ENCODE data around the gene RLN3.
"Not testable (repeated sequence)": the region's sequence is repeated elsewhere in the genome, so short reads cannot be mapped to it uniquely, and the experiment has no call there.

RLN3 gene

DNA sequence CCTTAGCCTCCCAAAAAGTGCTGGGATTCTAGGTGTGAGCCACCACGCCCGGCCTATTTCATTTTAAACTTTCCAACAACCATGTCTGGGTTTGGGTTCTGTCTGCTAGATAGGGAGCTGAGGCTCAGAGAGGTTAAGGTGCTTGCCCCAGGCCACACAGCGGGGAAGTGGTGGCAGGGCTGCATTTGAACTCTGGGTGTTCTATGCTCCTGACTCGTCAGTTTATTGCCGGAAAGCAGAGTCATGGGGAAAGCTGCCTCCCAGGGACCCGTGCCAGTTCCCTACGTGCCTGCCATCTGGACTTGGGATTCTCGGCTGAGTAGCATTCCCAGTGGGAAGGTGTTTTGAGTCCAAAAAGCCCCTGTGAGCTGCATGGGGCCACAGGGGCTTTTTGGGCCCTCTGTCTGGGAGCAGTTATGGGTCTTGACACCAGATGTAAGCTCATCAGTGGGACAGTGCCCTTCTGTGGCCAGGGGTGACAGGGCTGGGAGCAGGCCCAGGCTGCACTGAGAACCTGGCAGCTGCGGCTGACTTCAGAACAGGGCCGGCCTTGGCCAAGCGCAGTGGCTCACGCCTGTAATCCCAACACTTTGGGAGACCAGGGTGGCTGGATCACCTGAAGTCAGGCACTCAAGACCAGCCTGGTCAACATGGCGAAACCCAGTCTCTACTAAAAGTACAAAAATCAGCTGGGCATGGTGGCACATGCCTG lies 32.8 kb upstream of the RLN3 start:
- DNase-seq (ENCODE audit: low read depth in 2 of 2), result no peak

DNA sequence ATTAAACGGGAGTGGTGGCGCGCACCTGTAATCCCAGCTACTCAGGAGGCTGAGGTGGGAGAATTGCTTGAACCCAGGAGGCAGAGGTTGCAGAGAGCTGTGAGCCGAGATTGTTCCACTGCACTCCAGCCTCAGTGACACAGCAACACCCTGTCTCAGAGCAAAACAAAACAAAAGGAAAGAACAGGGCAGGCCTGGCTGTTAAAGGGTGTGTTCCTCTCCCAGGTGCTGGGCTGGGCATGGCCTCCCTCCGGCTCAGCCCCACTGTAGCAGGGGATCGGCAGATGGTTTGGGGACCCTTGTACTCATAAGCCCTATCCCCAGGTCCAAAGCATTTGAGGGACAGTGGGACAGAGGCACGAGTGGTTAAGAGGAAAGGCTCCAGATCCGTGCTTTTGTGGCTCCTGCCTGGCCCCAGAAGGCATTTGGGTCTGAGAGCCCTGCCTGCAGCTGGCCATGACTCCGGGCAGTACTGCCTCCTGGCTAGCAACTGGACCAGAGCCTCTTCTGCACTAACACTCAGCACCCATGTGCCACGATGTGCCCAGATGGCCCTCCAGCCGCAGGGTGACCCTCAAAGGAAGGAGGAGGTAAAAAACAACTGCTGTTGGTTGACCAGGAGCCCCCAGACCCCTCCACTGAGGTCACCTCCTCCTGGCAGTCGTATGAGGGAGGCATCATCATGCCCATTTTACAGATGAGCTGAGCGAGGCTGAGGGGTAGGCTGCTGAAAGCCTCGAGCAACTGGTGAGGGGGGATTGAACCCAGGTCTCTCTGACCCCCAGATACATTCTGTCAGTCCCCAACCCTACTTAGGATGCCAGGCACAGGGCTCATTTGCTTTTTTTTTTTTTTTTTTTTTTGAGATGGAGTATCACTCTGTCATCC lies 31.8 kb upstream of the RLN3 start:
- no peak for DNase-seq (ENCODE audit: low read depth in 2 of 2)

GRCh38 chr19:13996928-13997630 lies 30.9 kb upstream of the RLN3 start:
- no peak for DNase-seq (ENCODE audit: low read depth in 2 of 2)

DNA sequence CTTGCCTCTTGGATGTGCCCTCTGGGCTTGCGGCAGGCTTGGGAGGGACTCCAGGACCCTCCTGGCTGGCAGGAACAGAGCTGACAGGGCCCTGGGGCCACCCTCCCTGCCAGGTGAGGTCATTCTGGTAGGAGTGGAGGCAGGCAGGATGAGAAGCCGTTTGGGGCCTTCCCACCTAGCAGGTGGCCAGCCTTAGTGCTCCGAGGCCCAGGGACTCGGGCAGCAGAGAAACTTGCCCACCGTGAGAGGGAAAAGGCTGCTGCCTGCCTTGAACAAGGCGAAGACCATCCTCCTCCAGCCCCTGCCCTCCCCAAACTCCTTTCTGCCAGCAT lies 30.4 kb upstream of the RLN3 start:
- DNase-seq (ENCODE audit: low read depth in 2 of 2), result no peak

DNA sequence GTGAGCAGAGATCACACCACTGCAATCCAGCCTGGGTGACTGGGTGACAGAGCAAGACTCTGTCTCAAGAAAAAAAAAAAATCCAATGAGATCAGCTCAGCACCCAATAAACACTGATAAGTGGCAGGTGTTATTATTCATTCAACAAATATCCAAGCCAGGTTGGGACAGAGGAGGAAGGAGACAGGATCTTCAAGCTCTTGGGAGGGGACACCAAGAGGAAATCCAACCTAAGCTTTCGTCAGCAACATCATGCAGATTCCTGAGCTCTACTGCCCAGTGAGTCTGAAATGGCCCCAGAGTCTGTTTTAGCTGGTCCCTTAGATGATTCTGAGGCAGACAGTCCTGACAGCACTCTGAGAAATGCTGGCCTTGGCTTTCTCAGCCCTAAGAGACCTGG lies 29.5 kb upstream of the RLN3 start:
- DNase-seq (ENCODE audit: low read depth in 2 of 2), result no peak

DNA sequence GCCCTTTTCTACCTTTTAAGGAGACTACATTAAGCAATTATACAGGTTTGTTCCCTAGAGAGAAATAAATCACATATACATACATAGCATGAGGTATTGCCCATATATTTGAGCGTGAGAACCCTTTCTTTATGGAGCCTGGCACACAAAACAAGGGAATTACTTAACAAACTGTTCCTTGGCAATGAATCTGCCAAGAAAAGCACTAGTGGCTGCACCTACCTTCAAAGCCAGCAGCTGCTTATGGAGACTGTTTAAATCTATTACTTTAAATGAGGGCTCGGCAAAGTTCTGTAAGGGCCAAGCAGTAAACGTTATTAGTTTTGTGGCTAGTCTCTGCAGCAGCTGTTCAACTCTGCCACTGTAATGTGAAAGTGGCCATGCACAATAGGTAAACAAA lies 28.9 kb upstream of the RLN3 start:
- no peak for DNase-seq (ENCODE audit: low read depth in 2 of 2)

- DNase-seq (ENCODE audit: low read depth in 2 of 2), result no peak
Measured at GRCh38 chr19:14000691-14001375, 27.1 kb upstream of the RLN3 start.

GRCh38 chr19:14002571-14003250 lies 25.2 kb upstream of the RLN3 start:
- DNase-seq (ENCODE audit: low read depth in 2 of 2), result no peak

DNA sequence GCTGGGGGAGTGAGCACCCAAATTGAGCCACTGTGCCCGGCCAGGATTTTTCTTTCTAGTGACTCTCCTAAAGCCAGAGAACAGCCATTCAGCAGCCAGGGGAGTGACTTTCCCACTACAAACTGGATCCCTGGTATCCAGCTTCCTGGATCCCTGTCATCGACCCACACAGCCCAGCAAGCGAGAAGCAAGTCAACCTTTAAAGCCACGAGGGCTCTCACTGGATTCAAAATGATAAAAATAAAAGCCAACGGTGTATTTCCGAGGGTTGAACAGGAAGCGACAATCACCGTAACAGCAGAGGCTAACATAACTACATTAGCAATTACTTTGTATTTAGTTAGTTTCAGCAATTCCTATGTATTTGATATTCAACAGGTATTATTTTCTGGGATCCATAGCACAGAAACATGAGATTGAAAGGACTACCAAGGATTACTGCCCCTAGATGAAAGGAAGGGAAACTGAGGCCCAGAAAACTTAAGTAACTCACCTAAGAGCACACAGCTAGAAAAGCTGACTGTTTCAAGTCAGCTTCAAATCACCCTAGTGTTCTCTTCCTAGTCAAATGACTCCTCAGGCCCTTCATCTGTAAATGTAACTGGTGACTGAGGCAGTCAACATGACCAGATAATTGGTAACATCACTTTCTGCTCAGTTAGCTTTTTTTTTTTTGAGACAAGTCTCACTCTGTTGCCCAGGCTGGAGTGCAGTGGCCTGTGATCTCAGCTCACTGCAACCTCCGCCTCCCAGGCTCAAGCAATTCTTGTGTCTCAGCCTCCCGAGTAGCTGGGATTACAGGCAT lies 24.5 kb upstream of the RLN3 start:
- no peak for DNase-seq (ENCODE audit: low read depth in 2 of 2)

- DNase-seq (ENCODE audit: low read depth in 2 of 2), result no peak
Measured at GRCh38 chr19:14004619-14005348, 23.2 kb upstream of the RLN3 start.

- peak; percentile 88 to 89 for DNase-seq (ENCODE audit: low read depth in 2 of 2)
Measured at GRCh38 chr19:14005349-14006084, 22.4 kb upstream of the RLN3 start.

DNA sequence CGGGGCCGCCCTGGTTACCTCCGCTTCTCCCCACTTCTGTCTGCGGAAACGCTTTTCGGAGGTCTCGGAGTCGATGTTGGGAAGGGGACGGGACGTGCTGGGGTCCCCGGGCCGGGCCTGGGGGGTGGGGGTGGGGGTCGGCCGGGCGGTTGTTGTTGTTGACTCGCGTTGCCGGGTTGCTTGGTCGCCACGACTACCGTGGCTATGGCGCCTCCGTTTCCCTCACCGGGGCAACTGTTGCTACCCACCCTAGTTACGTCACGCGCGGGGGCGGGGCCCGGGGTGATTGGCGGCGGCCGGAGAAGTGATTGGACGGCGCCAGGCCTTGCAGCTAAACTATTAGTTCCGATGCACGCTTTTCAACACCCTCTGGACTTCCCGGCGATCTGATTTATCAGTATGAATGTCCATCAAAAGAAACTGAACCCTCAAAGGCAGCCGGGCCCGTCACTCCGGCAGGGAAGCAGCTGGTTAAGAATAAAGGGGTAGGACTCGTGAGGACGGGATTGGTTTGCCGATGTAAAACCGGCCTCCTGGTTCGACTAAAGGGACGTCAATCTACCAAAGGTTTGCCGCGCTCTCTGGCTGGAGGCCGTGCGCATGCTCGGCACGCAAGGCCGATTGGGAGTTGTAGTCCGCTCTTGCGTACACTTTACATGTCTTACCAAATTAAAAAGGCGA lies 21.7 kb upstream of the RLN3 start, which contains the start of gene RFX1:
TSS of gene RFX1 (minus strand) at position 236 of the 681 bp plus-strand sequence. CDS start 12,477 bp downstream, outside the sequence.
- peak; percentile 100 for DNase-seq (ENCODE audit: low read depth in 2 of 2)

DNA sequence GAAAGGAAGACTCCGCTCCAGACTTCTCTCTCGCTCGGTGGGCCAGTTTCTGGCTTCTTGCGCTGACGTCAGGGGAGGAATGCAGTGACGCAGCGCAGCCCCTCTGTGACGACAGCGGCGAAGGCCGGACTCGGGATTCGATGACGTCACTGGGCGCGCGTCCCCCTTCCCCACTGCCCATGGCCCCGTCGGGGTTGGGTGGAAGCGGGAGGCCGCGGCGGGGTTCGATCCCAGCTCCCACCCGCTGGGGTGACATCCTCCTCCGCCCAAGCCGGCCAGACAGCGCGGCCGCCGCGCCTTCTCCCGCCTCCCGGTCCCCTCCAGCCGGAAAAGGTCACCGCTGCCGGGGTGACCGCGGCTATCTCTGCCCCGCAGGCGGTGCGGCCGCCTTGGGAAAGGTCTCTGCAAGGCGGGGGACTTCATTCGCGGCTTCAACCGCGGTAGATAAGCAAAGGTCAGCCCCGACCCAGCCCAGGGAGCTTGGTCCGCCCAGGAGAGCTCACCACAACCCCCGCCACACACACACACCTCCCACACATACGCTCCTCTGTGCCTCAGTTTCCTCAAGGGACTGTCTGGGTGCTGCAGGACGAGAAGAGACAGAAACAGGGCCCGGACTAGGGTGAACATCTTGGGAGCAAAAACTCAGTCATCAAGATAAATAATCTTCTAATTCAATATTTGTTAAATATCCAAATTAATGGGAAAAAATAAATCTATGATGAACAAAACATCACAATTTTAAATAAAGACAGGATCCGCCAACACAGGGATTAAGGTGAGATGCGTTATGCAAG lies 21.0 kb upstream of the RLN3 start:
- DNase-seq (ENCODE audit: low read depth in 2 of 2), result peak in 1 of 2 donors; percentile 72

GRCh38 chr19:14012378-14012915 lies 15.5 kb upstream of the RLN3 start:
- no peak for DNase-seq (ENCODE audit: low read depth in 2 of 2)

- DNase-seq (ENCODE audit: low read depth in 2 of 2), result no peak
Measured at GRCh38 chr19:14015524-14016035, 12.4 kb upstream of the RLN3 start.

DNA sequence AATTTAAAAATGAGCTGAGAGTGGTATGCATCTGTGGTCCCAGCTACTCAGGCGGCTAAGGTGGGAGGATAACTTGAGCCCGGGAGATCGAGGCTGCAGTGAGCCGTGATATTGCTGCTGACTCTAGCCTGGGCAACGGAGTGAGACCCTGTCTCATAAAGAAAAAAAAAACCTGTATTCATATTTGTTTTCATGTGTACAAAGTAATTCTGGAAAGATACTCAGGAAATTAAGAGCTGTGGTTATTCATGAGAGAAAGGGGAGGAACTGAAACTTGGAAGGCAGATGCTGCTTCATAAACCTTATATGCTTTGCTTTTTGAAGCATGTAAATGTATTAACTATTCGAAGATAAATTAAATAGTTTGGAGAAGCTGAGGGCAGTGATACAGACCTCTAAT lies 8.8 kb upstream of the RLN3 start:
- DNase-seq (ENCODE audit: low read depth in 2 of 2), result no peak

GRCh38 chr19:14019739-14020138 lies 8.2 kb upstream of the RLN3 start:
- not testable (repeated sequence) for DNase-seq (ENCODE audit: low read depth in 2 of 2)

Measured in stimulated activated CD4-positive, alpha-beta T cell treated with anti-CD3 and anti-CD28 coated beads, Interleukin-1b, Interleukin-23, amount 100 ng/mL, for 4 hours (primary cell).